Measurements from ENCODE around the gene ATF6. TPM values are rescaled to one million over a fixed set of nuclear protein-coding genes. Genes with fewer than 3 reads are reported as not detected.

Gene ATF6
- total RNA-seq, 1 experiment from 2014 or later, result 36.5 TPM

DNA sequence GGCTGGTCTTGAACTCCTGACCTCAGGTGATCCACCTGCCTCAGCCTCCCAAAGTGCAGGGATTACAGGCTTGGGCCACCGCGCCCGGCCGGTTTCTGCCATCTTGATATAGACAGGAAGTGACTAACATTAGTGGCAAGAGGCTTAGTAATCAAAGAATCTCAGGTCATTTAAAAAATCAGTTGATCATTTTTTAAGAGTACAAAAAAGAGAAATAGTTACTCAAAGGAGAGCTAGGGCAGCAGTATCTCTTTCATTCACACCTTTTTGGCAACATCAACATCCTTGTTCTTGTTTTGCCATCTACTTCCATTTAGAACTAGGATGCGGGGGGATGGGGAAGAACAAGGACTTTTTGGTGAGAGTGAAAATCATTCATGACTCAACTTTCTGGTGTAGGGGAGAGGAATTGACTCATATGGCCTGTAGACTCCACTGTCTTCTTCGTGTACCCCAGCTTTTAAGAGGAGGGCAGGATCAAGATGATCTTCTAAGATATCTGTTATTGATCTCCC lies 36.0 kb upstream of the ATF6 start:
- DNase-seq, result peak; percentile 69
- Histone ChIP-seq H3K36me3 (ENCODE audit: insufficient read depth, low read length) (peaks cover 22% of the 10 kb centered on the region), H3K4me1 (ENCODE audit: low read length) (peaks cover 32% of the 10 kb centered on the region), H3K9me3 (ENCODE audit: low read length) (no peaks in the 10 kb centered on the region), H2AFZ (ENCODE audit: low read length) (no peak overlapping the region), H3K9ac (ENCODE audit: low read length) (no peak overlapping the region), H4K20me1 (ENCODE audit: insufficient read depth, low read depth, low read length) (peaks cover 32% of the 10 kb centered on the region), H3K27ac (ENCODE audit: low read length) (no peak overlapping the region), H3K4me3 (ENCODE audit: low read length) (no peak overlapping the region), H3K79me2 (ENCODE audit: low read length) (no peaks in the 10 kb centered on the region), H3K9me2 (replicated peaks; ENCODE audit: insufficient read depth, low read length) (no peaks in the 10 kb centered on the region), H3K27me3 (ENCODE audit: low read length) (no peaks in the 10 kb centered on the region), H3K4me2 (ENCODE audit: low read depth, low read length, poor library complexity, severe bottlenecking) (no peak overlapping the region)

DNA sequence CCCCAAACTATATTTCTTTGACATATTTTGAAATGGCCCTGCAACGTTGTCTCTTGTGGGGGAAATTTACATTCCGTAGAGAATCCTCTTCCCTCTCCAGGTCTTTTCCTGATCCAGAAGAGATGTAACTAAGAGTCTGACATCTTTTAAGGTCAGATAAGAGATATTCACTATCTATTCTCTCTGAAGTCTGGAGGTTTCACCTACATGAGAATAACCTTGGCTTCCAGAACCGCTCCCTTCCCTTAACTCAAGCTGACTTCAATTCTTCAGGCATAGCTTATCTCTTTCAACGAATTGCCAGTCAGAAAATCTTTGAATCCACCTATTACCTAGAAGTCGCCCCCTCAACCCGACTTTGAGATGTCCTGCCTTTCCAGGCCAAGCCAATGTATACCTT lies 34.9 kb upstream of the ATF6 start:
- Histone ChIP-seq H3K9me2 (replicated peaks; ENCODE audit: insufficient read depth, low read length) (no peaks in the 10 kb centered on the region), H4K20me1 (ENCODE audit: insufficient read depth, low read depth, low read length) (peaks cover 23% of the 10 kb centered on the region), H3K4me1 (ENCODE audit: low read length) (peaks cover 27% of the 10 kb centered on the region), H3K36me3 (ENCODE audit: insufficient read depth, low read length) (peaks cover 12% of the 10 kb centered on the region), H3K27me3 (ENCODE audit: low read length) (no peaks in the 10 kb centered on the region), H3K4me3 (ENCODE audit: low read length) (no peak overlapping the region), H3K27ac (ENCODE audit: low read length) (no peak overlapping the region), H3K9ac (ENCODE audit: low read length) (no peak overlapping the region), H3K4me2 (ENCODE audit: low read depth, low read length, poor library complexity, severe bottlenecking) (no peak overlapping the region), H3K9me3 (ENCODE audit: low read length) (no peaks in the 10 kb centered on the region), H3K79me2 (ENCODE audit: low read length) (no peaks in the 10 kb centered on the region), H2AFZ (ENCODE audit: low read length) (no peak overlapping the region)
- DNase-seq, result peak; percentile 56

DNA sequence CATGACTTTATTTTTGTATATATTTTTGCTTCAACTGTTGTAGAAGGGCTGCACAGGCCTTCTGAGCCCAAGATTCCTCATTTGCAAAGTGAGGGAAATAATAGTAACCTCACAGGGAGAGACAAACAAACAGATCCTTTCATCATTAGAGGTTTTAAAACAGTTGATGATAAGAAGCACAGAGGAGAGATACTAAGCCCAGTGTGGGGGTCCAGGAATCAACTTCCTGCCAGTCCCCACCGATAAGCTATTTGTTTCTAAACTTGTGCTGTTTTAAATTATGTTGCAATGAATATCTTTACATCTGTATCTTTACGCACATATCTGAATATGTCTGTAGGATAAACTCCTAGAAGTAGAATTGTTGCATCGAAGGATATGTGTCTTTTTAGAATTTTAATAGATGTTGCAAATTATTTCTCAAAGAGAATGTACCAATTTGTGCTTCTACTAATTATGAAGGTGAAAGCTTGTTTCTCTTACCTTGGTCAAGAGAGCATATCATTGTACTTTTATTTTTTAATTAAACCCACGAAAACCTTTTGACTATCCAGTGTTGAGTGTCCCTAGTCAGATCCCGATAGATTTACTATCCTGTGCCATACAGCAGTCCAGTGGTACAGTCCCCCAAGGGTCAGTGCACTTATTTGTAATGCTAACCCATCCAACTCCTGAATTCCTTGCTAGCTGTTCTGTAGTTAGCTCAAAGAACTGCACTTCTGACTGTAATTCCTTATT lies 34.0 kb upstream of the ATF6 start:
- H3K36me3 ChIP-seq (ENCODE audit: insufficient read depth, low read length), result peaks cover 8% of the 10 kb centered on the region
- H3K9me2 ChIP-seq (replicated peaks; ENCODE audit: insufficient read depth, low read length), result no peaks in the 10 kb centered on the region
- H3K79me2 ChIP-seq (ENCODE audit: low read length), result no peaks in the 10 kb centered on the region
- DNase-seq, result peak; percentile 47
- no peak overlapping the region for H3K9ac ChIP-seq (ENCODE audit: low read length)
- peaks cover 17% of the 10 kb centered on the region for H4K20me1 ChIP-seq (ENCODE audit: insufficient read depth, low read depth, low read length)
- no peak overlapping the region for H3K4me2 ChIP-seq (ENCODE audit: low read depth, low read length, poor library complexity, severe bottlenecking)
- H3K9me3 ChIP-seq (ENCODE audit: low read length), result no peaks in the 10 kb centered on the region
- no peak overlapping the region for H3K27ac ChIP-seq (ENCODE audit: low read length)
- peaks cover 29% of the 10 kb centered on the region for H3K4me1 ChIP-seq (ENCODE audit: low read length)
- H3K4me3 ChIP-seq (ENCODE audit: low read length), result no peak overlapping the region
- H2AFZ ChIP-seq (ENCODE audit: low read length), result no peak overlapping the region
- no peaks in the 10 kb centered on the region for H3K27me3 ChIP-seq (ENCODE audit: low read length)

DNA sequence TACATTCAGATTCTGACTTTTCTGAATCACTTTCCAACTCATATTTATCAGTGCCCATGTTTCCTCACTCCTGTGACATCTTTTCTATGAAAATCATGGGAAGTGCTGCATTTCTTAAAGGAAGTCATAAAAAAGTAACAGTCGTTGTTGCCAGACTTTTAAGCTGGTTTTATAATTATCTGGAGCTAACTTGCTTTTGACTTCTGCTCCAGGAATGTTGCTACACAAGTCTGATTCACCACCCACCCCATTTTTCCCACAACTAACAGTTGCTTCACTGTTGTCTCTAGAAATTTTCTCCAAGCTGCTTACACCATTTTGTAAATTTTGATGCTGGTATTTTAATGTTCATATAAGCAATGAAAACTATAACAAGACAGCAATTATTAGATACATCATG lies 32.6 kb upstream of the ATF6 start:
- Histone ChIP-seq H3K36me3 (ENCODE audit: insufficient read depth, low read length) (no peaks in the 10 kb centered on the region), H3K9me3 (ENCODE audit: low read length) (no peaks in the 10 kb centered on the region), H3K4me2 (ENCODE audit: low read depth, low read length, poor library complexity, severe bottlenecking) (no peak overlapping the region), H3K27ac (ENCODE audit: low read length) (no peak overlapping the region), H3K4me1 (ENCODE audit: low read length) (peaks cover 32% of the 10 kb centered on the region), H3K9ac (ENCODE audit: low read length) (no peak overlapping the region), H3K27me3 (ENCODE audit: low read length) (no peaks in the 10 kb centered on the region), H3K79me2 (ENCODE audit: low read length) (no peaks in the 10 kb centered on the region), H2AFZ (ENCODE audit: low read length) (no peak overlapping the region), H4K20me1 (ENCODE audit: insufficient read depth, low read depth, low read length) (peaks cover 6% of the 10 kb centered on the region; the same call in 1 of the 2 replicates), H3K9me2 (replicated peaks; ENCODE audit: insufficient read depth, low read length) (no peaks in the 10 kb centered on the region), H3K4me3 (ENCODE audit: low read length) (no peak overlapping the region)
- peak; percentile 47 for DNase-seq

DNA sequence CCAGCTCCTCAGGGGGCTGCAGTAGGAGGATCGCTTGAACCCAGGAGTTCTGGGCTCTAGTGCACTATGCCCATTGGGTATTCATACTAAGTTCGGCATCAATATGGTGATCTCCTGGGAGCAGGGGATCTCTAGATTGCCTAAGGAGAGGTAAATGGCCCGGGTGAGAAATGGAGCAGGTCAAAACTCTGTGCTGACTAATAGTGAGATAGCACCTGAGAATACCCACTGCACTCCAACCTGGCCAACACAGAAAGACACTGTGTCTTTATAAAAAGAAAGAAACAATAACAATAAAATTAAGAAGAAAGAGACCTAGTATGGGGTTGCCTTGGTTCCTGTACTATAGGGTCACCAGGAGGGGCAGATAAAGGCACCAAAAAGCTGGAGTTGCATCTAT lies 30.3 kb upstream of the ATF6 start:
- no peaks in the 10 kb centered on the region for H3K9me2 ChIP-seq (replicated peaks; ENCODE audit: insufficient read depth, low read length)
- no peaks in the 10 kb centered on the region for H3K79me2 ChIP-seq (ENCODE audit: low read length)
- no peak overlapping the region for H3K4me3 ChIP-seq (ENCODE audit: low read length)
- H3K9me3 ChIP-seq (ENCODE audit: low read length), result no peaks in the 10 kb centered on the region
- peaks cover 53% of the 10 kb centered on the region for H3K4me1 ChIP-seq (ENCODE audit: low read length)
- no peaks in the 10 kb centered on the region for H3K27me3 ChIP-seq (ENCODE audit: low read length)
- no peaks in the 10 kb centered on the region; the same call in 1 of the 2 replicates for H4K20me1 ChIP-seq (ENCODE audit: insufficient read depth, low read depth, low read length)
- no peak for DNase-seq
- no peak overlapping the region for H3K9ac ChIP-seq (ENCODE audit: low read length)
- H3K36me3 ChIP-seq (ENCODE audit: insufficient read depth, low read length), result no peaks in the 10 kb centered on the region
- no peak overlapping the region for H3K27ac ChIP-seq (ENCODE audit: low read length)
- H3K4me2 ChIP-seq (ENCODE audit: low read depth, low read length, poor library complexity, severe bottlenecking), result no peak overlapping the region
- no peak overlapping the region for H2AFZ ChIP-seq (ENCODE audit: low read length)

DNA sequence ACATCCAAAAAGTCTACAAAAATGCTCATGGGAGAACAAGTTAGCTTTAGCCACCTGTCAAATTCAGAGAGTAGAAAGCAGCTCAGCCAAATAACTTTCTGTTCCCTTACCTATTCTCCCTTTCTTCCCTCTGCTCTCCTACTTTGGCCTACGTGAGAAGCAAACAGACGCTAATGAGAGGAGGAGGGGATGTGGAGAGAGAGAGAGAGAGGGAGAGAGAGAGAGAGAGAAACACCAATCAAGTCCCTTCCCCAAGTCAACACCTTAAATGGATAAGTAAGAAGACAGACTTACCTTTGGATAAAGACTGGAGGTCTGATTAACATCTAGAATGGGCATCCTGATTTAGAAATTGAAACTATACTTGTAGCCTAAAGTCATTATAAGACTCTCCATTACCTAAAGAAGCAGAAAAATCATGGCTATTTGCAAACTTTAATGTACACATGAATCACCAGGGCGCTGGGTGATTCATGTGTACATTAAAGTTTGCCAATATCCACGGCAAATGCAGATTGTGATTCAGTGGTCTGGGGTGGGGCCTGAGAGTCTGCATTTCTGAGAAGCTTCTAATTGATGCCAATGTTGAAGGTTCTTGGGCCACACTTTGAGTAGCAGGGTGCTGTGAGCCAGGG lies 29.7 kb upstream of the ATF6 start:
- no peak overlapping the region for H3K27ac ChIP-seq (ENCODE audit: low read length)
- H3K9me3 ChIP-seq (ENCODE audit: low read length), result no peaks in the 10 kb centered on the region
- no peaks in the 10 kb centered on the region for H3K36me3 ChIP-seq (ENCODE audit: insufficient read depth, low read length)
- H3K4me1 ChIP-seq (ENCODE audit: low read length), result peaks cover 59% of the 10 kb centered on the region
- no peaks in the 10 kb centered on the region for H3K9me2 ChIP-seq (replicated peaks; ENCODE audit: insufficient read depth, low read length)
- no peak overlapping the region for H3K9ac ChIP-seq (ENCODE audit: low read length)
- no peaks in the 10 kb centered on the region for H4K20me1 ChIP-seq (ENCODE audit: insufficient read depth, low read depth, low read length)
- no peaks in the 10 kb centered on the region for H3K27me3 ChIP-seq (ENCODE audit: low read length)
- no peaks in the 10 kb centered on the region for H3K79me2 ChIP-seq (ENCODE audit: low read length)
- peak overlapping the region; percentile 11 for H3K4me2 ChIP-seq (ENCODE audit: low read depth, low read length, poor library complexity, severe bottlenecking)
- no peak for DNase-seq
- no peak overlapping the region for H3K4me3 ChIP-seq (ENCODE audit: low read length)
- H2AFZ ChIP-seq (ENCODE audit: low read length), result no peak overlapping the region

DNA sequence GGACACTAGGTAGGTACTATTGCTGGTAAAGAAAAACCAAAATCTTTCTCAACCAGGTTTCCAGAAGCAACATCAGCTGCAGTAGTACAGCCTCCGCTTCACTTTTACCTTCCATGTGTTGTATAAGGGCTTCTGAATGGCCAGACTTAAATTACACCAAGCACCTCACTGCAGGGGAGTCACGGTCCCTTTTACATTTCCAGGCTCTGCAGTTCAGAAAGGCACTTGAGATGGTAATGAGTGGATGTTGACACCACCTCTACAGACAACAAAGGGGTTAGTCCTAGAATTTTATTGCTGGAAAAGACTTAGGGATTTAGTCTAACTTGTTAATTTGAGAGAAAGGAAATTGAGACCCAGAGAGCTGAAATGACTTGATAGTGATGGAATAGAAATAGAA lies 28.5 kb upstream of the ATF6 start:
- peaks cover 62% of the 10 kb centered on the region for H3K4me1 ChIP-seq (ENCODE audit: low read length)
- H3K27ac ChIP-seq (ENCODE audit: low read length), result no peak overlapping the region
- H3K4me2 ChIP-seq (ENCODE audit: low read depth, low read length, poor library complexity, severe bottlenecking), result peak overlapping the region; percentile 9
- no peak overlapping the region for H3K4me3 ChIP-seq (ENCODE audit: low read length)
- DNase-seq, result peak; percentile 54
- no peak overlapping the region; the same call in 1 of the 2 replicates for H3K9ac ChIP-seq (ENCODE audit: low read length)
- H3K27me3 ChIP-seq (ENCODE audit: low read length), result no peaks in the 10 kb centered on the region
- H2AFZ ChIP-seq (ENCODE audit: low read length), result 0 out of 2 replicates have a peak overlapping the region, but pooled peaks have one; percentile 4
- no peaks in the 10 kb centered on the region for H3K36me3 ChIP-seq (ENCODE audit: insufficient read depth, low read length)
- H4K20me1 ChIP-seq (ENCODE audit: insufficient read depth, low read depth, low read length), result no peaks in the 10 kb centered on the region
- H3K9me2 ChIP-seq (replicated peaks; ENCODE audit: insufficient read depth, low read length), result no peaks in the 10 kb centered on the region
- no peaks in the 10 kb centered on the region for H3K79me2 ChIP-seq (ENCODE audit: low read length)
- no peaks in the 10 kb centered on the region for H3K9me3 ChIP-seq (ENCODE audit: low read length)

DNA sequence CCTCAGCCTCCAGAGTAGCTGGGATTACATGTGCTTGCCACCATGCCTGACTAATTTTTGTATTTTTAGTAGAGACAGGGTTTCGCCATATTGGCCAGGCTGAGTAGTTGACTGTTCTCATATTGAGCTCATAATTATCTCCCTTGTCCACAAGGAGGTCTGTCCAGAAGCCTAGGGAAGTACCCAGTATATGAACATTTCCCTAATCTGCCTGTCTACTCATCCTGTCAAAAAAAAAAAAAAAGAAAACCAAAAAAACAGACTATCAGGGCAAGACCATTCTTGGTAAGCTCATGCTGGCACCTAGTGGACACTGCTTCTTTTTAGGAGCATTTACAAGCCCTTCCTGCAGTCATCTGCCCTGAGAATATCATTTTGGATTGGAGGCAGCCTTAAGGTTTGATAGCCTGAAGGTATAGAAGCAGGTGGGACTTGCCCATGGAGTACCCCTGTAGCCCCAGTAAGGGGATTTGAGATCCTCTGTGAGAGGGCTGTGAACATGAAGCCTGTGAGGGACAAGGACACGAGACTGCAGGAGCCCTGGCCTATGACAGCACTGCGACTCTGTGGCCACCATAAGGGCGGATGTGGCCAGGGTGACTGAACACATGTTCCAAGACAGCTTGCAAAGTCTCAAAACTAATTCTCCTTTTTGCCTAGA lies 27.4 kb upstream of the ATF6 start:
- H3K9ac ChIP-seq (ENCODE audit: low read length), result no peak overlapping the region; the same call in 1 of the 2 replicates
- H3K4me2 ChIP-seq (ENCODE audit: low read depth, low read length, poor library complexity, severe bottlenecking), result peak overlapping the region; percentile 9
- no peak overlapping the region for H3K27ac ChIP-seq (ENCODE audit: low read length)

More for the DNA sequence above, 27.4 kb upstream of the ATF6 start:
- Histone ChIP-seq H3K27me3 (ENCODE audit: low read length) (no peaks in the 10 kb centered on the region), H3K9me2 (replicated peaks; ENCODE audit: insufficient read depth, low read length) (no peaks in the 10 kb centered on the region), H4K20me1 (ENCODE audit: insufficient read depth, low read depth, low read length) (no peaks in the 10 kb centered on the region), H2AFZ (ENCODE audit: low read length) (no peak overlapping the region), H3K36me3 (ENCODE audit: insufficient read depth, low read length) (no peaks in the 10 kb centered on the region), H3K9me3 (ENCODE audit: low read length) (no peaks in the 10 kb centered on the region), H3K79me2 (ENCODE audit: low read length) (no peaks in the 10 kb centered on the region), H3K4me1 (ENCODE audit: low read length) (peaks cover 62% of the 10 kb centered on the region), H3K4me3 (ENCODE audit: low read length) (no peak overlapping the region)
- DNase-seq, result peak; percentile 97
